ENCODE results near the gene ACIN1.

ACIN1 gene

GRCh38 chr14:23076785-23077408 is 18.0 kb downstream of the ACIN1 start:
- POLR2A ChIA-PET, result interaction anchor here (0.6 to 1.1 kb wide), 4 partner anchors 18 to 100 kb away, joined by 3 to 4 read pairs (median 3); partner anchors contain the start of gene ACIN1
- TF ChIP-seq, protein P1, sequence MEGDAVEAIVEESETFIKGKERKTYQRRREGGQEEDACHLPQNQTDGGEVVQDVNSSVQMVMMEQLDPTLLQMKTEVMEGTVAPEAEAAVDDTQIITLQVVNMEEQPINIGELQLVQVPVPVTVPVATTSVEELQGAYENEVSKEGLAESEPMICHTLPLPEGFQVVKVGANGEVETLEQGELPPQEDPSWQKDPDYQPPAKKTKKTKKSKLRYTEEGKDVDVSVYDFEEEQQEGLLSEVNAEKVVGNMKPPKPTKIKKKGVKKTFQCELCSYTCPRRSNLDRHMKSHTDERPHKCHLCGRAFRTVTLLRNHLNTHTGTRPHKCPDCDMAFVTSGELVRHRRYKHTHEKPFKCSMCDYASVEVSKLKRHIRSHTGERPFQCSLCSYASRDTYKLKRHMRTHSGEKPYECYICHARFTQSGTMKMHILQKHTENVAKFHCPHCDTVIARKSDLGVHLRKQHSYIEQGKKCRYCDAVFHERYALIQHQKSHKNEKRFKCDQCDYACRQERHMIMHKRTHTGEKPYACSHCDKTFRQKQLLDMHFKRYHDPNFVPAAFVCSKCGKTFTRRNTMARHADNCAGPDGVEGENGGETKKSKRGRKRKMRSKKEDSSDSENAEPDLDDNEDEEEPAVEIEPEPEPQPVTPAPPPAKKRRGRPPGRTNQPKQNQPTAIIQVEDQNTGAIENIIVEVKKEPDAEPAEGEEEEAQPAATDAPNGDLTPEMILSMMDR (IDR thresholded peaks at IDR 0.05; ENCODE audit: insufficient read depth, low read length, missing control alignments), result no peak
- H3K4me3 ChIP-seq (ENCODE audit: low read depth, low read length), result no peak overlapping the region
- no peak for DNase-seq (ENCODE audit: low read depth, low spot score)
- CTCF ChIA-PET, result interaction anchor here (0.8 to 17.4 kb wide), 31 partner anchors 12 to 892 kb away, joined by 3 to 452 read pairs (median 6); partner anchors contain the start of genes ACIN1, AJUBA, C14orf119 and CDH24

DNA sequence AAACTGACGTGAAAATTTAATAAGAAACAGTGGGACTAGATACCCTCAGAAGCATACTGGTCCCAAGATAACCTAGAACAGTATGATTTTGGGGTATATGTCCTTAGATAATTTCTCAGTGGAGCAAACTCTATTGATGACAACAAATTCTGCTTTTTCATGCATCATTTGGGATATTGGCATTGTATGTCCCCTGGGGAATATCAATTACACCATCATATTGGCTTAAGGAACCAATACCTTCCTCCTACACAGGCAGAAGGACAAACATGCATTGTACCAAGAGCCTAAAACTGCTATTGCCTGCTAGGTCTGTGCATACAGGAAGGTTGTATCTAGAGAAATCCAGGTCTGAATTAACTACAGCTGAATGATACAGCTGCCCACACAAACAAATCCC is 20.0 kb downstream of the ACIN1 start:
- POLR2A ChIA-PET, result no interaction called here
- CTCF ChIA-PET, result interaction anchor here (1.1 to 17.4 kb wide), 9 partner anchors 14 to 112 kb away, joined by 3 to 452 read pairs (median 70); partner anchors contain the start of genes ACIN1, AJUBA, C14orf119 and CDH24

DNA sequence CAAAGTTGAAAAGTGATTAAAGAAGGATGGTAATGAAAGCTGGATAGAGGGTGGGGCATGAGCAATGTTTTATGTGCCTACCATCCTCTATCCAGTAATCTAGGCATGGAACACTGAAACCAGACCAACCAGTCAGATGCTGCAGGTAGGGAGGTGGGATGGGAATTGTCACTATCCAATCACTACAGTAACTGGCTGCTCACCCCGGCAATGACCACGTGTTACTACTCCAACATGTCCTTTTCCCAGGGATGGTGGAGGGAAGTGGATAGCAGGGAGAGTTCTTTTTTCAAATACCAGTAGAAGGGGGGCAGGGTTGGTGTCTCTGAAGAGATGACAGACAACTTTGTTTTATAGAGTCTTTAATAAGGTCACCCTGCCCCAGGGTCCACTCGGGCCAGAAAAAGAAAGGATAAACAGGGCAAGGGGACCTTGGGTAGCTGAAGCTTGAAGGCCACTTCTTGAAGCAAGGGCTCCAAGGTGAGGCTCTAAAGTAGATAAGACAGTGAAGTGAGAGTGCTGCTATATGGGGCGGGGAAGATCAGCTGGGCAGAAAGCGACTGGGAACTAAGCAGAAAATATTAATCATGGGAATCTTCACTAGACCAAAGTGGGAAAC is 22.9 kb downstream of the ACIN1 start:
- TF ChIP-seq, protein P1 (IDR thresholded peaks at IDR 0.05; ENCODE audit: insufficient read depth, low read length, missing control alignments), result no peak
- peak overlapping the region; percentile 86 for H3K4me3 ChIP-seq (ENCODE audit: low read depth, low read length)
- ChIA-PET POLR2A (interaction anchor here (0.6 to 2.9 kb wide), 5 partner anchors 8 to 26 kb away, joined by 3 to 29 read pairs (median 7); partner anchors contain the start of genes ACIN1 and C14orf119), CTCF (interaction anchor here (0.7 to 17.4 kb wide), 17 partner anchors 9 to 515 kb away, joined by 3 to 452 read pairs (median 9); partner anchors contain the start of genes ACIN1, AJUBA, C14orf119 and CDH24)
- DNase-seq (ENCODE audit: low read depth, low spot score), result no peak

More for the DNA sequence above, 20.0 kb downstream of the ACIN1 start:
- DNase-seq (ENCODE audit: low read depth, low spot score), result no peak
- TF ChIP-seq, protein P1 (IDR thresholded peaks at IDR 0.05; ENCODE audit: insufficient read depth, low read length, missing control alignments), result no peak
- no peak overlapping the region for H3K4me3 ChIP-seq (ENCODE audit: low read depth, low read length)

DNA sequence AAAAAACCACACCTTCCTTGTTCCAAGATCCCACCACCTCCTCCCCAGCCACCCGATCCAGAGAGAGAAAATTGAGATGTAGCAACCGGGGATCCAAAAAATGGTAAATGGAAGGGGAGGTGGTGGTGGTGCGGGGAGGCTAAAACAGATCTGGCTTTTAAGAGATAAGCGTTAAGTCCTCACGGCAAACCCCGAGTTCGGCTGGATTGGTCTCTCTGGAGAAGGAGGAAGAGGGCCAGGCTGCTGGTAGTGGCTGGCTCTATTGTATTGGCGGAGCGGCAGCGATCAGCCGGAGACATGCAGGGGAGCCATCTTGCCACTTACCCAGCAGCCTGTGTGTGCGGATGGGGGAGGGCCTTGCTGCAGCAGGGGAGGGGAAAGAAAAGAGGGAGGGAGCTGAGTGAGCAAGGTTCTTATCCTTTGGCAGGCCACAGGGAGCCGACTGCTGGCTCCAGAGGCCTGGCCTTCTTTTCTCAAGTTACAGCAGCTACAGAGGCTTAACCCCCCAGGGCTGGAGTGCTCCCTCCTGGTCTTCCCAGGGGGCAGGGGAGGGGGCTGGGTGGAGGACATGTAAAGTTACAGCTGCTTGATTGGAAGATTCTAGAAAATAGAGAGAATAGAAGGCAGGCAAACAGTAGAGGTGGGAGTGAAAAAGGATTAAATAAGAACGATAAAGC is 23.6 kb downstream of the ACIN1 start:
- TF ChIP-seq, protein P1 (IDR thresholded peaks at IDR 0.05; ENCODE audit: insufficient read depth, low read length, missing control alignments), result no peak
- peak; percentile 80 for DNase-seq (ENCODE audit: low read depth, low spot score)
- H3K4me3 ChIP-seq (ENCODE audit: low read depth, low read length), result peak overlapping the region; percentile 86
- ChIA-PET POLR2A (interaction anchor here (0.6 to 2.9 kb wide), 5 partner anchors 9 to 26 kb away, joined by 3 to 29 read pairs (median 7); partner anchors contain the start of genes ACIN1 and C14orf119), CTCF (interaction anchor here (0.7 to 17.4 kb wide), 17 partner anchors 9 to 515 kb away, joined by 3 to 452 read pairs (median 9); partner anchors contain the start of genes ACIN1, AJUBA, C14orf119 and CDH24)

GRCh38 chr14:23070262-23071129 is 24.4 kb downstream of the ACIN1 start:
- peak overlapping the region; percentile 86 for H3K4me3 ChIP-seq (ENCODE audit: low read depth, low read length)
- ChIA-PET POLR2A (interaction anchor here (1.2 to 2.9 kb wide), 4 partner anchors 9 to 25 kb away, joined by 4 to 29 read pairs (median 8); partner anchors contain the start of genes ACIN1 and C14orf119), CTCF (interaction anchor here (0.6 to 17.4 kb wide), 21 partner anchors 10 to 514 kb away, joined by 3 to 452 read pairs (median 7); partner anchors contain the start of genes ACIN1, AJUBA, C14orf119 and CDH24)
- TF ChIP-seq, protein P1 (IDR thresholded peaks at IDR 0.05; ENCODE audit: insufficient read depth, low read length, missing control alignments), result no peak
- no peak for DNase-seq (ENCODE audit: low read depth, low spot score)
